GM21515 (cell line): ENCODE results near the gene SKOR2.

Experiments used
- ATAC-seq: cut with Tn5 transposase; IDR thresholded peaks from one replicate; pipeline ENCODE4 v1.9.1; 2021; ENCODE audit not compliant: unreplicated experiment

Gene SKOR2

DNA sequence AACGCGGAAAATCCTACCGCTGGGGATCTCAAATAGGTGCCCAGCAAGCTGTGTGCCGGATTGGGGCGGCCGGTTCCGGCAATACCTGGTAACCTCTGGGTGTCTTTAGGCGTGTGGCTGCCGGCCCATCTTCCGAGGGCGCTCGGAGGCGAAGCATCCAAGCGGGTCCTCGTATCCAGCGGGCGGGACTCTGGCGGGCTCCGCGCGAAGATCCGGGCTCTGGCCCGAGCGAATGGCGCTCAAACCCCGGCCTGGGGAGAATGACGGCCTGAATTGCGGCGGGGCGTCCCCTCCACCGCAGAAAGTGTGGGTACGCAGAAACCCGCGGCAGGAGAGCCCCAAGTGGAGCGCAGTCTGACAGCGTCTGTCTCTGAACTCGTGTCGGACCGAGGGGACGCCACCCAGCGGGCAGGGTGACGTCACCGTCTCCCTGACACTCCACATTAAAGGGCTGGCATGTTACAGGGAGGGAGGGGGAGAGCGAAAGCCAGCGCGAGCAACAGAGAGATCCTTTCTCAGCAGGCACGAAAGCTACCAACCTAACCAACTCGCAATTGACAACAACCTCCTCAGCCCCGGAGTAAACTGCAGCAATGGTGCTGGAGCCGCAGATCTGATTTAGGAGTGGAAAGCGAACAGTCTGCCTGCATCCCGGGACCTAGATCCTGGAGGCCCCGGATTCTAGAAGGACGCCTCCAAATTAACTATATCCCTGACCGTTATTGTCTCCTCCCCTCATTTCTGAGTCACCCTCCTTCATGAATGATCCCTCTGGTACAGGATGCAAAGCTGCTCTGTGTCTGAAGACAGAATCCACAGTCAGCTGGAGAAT, at the start of gene SKOR2:
TSS of gene SKOR2 (minus strand) at position 372 of the 832 bp plus-strand sequence. CDS start 2,477 bp downstream, outside the sequence.
- ATAC-seq = no peak

DNA sequence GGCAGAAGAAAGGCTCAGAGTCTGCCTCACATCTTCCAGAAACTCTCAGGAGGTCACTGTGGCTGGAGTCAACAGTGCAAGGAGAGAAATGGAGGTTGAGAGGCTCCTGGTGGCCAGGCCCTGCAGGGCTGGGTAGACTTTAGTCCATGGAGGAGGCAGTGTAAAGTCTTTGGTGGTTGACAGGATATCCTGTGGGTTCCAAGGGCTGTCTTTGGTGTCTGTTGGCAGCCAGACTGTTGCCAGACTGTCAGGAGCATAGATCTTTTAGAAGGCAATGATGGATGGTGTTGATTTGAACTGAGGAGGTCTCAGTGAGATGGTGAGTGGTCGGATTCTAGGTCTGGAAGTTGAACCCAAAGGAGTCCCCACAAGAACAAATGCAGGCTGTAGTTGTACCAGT, 45.0 kb upstream of the SKOR2 start:
- ATAC-seq = no peak

- ATAC-seq = no peak
Measured at GRCh38 chr18:47294801-47295200, 43.3 kb upstream of the SKOR2 start.

DNA sequence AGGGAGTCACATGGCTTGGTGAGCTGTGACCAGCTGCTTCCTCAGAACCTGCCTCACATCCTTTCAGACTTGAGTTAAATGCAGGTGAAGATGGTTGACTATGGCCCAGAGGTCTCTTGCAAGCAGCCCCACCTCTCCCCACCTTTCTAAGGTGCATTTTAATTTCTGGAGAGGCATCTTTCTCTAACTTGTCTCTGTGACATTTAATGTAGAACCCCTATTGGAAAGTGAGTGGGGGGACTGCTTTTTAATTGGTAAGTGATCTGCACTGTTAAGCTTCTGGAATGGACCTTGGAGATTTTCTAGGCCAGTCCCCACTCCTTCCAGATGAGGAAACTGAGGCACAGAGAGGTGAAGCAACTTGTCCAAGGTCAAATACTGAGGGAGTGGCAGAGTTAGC, 37.3 kb upstream of the SKOR2 start:
- ATAC-seq = no peak

GRCh38 chr18:47287911-47288585, 36.6 kb upstream of the SKOR2 start:
- ATAC-seq = no peak

DNA sequence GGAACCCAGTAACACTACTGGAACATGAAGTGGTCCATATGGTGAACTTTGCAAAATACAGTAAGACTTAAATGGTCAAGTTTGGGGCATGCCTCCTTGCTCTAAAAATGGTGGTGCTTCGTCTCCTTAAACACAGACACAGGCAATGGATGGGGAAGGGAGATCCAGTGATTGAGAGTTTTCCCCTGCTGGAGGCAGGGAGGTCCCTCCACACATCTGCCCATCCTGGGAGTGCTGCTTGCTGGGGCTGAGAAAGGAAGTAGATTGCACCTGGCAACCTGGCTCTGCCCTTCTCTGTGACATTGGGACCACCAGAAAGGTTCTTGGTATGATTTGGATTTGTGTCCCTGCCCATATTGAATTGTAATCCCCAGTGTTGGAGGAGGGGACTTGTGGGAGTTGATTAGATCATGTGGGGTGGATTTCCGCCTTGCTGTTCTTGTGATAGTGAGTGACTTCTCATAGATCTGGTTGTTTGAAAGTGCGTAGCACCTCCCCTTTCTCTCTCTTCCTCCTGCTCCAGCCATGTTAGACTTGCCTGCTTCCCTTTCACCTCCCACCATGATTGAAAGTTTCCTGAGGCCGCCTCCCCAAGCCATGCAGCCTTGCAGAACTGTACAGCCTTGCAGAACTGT, 35.4 kb upstream of the SKOR2 start:
- ATAC-seq = no peak

DNA sequence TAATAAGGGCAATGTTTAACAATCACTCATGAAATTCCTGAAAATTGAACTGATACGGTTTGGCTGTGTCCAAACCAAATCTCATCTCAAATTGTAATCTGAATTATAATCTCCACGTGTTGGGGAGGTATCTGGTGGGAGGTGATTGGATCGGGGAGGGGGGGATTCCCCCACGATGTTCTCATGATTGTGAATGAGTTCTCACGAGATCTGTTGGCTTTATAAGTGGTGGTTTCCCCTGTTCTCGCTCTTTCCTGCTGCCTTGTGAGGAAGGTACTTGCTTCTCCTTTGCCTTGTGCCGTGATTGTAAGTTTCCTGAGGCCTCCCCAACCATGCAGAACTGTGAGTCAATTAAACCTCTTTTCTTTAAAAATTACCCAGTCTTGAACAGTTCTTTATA, 34.0 kb upstream of the SKOR2 start:
- ATAC-seq = no peak

- no peak for ATAC-seq
Measured at GRCh38 chr18:47284721-47285395, 33.4 kb upstream of the SKOR2 start.

- no peak for ATAC-seq
Measured at GRCh38 chr18:47283476-47283875, 32.0 kb upstream of the SKOR2 start.

GRCh38 chr18:47280121-47280520, 28.7 kb upstream of the SKOR2 start:
- no peak for ATAC-seq

GRCh38 chr18:47274961-47275360, 23.5 kb upstream of the SKOR2 start:
- no peak for ATAC-seq

DNA sequence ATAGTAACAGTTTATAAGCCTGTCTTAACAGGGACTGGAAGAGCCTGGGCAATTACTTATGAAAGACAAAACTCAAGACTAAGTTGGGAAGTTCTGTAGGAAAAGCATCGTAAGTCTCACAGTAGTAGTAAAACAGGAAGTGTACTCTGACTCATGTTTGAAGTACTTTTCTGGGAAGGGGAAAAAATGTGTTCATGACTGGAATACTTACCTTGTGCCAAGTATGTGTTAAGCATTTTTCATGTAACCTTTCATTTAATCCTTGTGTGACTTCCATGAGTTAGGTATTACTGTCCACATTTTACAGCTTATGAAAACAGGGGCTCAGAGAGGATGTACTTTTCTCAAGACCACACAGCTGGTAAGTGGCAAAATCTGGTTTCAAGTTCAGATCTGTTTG, 13.7 kb upstream of the SKOR2 start:
- no peak for ATAC-seq

DNA sequence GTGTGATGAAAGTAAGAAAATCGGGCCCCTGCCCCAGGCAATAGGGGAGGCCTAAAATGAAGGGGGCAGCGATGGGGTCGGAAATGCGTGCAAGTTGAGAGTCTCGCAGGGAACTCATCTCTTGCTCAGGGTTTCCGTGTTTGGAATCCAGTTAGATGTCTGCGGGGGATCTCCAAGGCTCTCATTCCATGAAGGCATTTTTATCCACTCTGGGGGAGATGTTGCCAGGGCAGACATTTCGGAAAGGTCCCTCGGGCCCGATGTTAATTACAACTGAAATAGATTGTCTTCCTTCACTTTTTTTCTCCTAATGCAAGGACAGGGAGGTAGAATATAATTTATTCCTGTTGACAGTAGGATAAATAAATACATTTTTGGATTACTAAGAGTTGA, 12.8 kb upstream of the SKOR2 start:
- ATAC-seq = no peak

GRCh38 chr18:47263430-47264307, 12.2 kb upstream of the SKOR2 start:
- ATAC-seq = no peak

DNA sequence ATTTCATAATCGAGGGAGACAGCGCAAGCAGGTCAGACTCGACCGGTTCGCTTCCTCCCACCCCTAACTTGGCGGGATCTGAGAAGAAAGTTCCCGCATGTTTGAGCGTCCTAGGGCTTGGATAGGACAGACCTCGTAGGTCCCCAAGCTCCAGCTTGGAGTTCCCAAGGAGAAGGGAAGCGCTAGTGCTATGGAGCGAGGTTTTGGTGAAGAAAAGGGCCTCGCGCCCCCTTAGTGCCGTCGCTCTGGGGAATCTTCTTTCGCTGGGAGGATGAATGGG, 11.6 kb upstream of the SKOR2 start:
- no peak for ATAC-seq

- no peak for ATAC-seq
Measured at GRCh38 chr18:47262301-47263149, 11.1 kb upstream of the SKOR2 start.

GRCh38 chr18:47261902-47262300, 10.4 kb upstream of the SKOR2 start:
- no peak for ATAC-seq

DNA sequence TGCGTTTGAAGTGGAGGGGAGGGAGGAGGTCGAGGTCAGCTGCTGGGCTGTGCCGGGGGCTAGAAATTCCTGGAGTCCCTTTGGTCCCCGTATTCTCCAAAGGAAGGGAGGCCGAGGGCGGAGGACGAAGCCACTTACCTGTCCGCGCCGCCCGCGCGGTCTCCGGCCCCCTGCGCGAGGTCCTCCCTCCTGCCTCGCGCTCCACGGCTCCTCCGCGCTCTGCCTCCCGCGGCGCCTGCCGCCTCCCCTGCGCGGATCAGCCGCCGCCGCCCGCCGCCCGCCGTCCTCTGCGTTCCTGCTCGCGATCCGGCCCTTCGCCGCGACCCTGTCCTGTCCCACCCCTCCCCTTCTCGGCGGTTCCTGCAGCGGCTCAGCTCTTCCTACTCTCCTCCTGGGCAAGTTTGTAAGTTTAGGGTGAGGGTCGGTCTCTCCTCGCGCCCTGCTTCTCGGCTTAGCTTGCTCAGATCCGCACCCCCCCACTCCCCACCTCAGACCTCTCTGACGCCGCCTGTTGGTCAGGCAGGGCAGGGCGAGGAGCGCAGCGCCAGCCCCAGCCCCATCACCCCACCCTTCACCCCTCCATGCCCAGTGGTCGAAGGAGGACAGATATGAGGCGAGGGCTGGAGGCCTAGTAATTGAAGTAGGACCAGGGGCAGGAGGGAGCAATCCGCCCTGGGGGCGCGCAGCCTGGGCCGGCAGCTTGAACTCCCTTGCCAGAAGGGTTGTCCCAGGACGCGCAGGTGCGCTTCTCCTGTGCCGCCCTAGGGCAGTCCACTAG, 9.7 kb upstream of the SKOR2 start:
- ATAC-seq = no peak
